Measurements from ENCODE around the gene INPP5A. TPM values are rescaled to one million over a fixed set of nuclear protein-coding genes. Genes with fewer than 3 reads are reported as not detected.
A peak's percentile ranks its signal among the peaks of the same experiment; 100 is the strongest.

The INPP5A gene
- total and polyA plus RNA-seq, 9 of the 15 experiments (the other 6 are each of a cell fraction or from before 2014, with no cell fraction given), result 0.66 to 11.6 (median 7.7) TPM

- Histone ChIP-seq H3K4me3 (no peak overlapping the region), H3K9me1 (ENCODE audit: control insufficient read depth, insufficient read depth, low read length) (no peaks in the 10 kb centered on the region), H2AFZ (ENCODE audit: low read depth, low read length) (no peak overlapping the region), H3K4me2 (ENCODE audit: insufficient read depth, low read length) (no peak overlapping the region), H4K20me1 (replicated peaks; ENCODE audit: control insufficient read depth, insufficient read depth, low read length) (no peaks in the 10 kb centered on the region; the same call in 1 of the 2 replicates), H3K9me3 (replicated peaks; ENCODE audit: control insufficient read depth, insufficient read depth, low read depth, low read length) (no peaks in the 10 kb centered on the region), H3K4me1 (replicated peaks in 1 of 2; ENCODE audit: control insufficient read depth in 2 of 2, insufficient read depth in 2 of 2, low read length in 2 of 2) (peaks cover 0 to 19% of the 10 kb centered on the region in 2 experiments; a peak in 2 of 5 replicates), H3K9ac (ENCODE audit: insufficient read depth in 1 of 2, low read depth in 2 of 2, low read length in 2 of 2) (0 out of 4 replicates have a peak overlapping the region, but pooled peaks of 1 of the 2 experiments have one; percentile 17), H3K36me3 (ENCODE audit: control insufficient read depth, insufficient read depth, low read length) (no peaks in the 10 kb centered on the region), H3K27ac (ENCODE audit: extremely low read depth, low read depth, low read length) (no peak overlapping the region), H3K27me3 (ENCODE audit: control insufficient read depth in 2 of 2, insufficient read depth in 2 of 2, low read length in 2 of 2) (no peaks in the 10 kb centered on the region), H3K79me2 (ENCODE audit: control insufficient read depth, insufficient read depth, low read length) (no peaks in the 10 kb centered on the region)
- CTCF ChIA-PET (ENCODE audit: low intra/inter-chr PET ratio), result no interaction called here
- TF ChIP-seq GTF2A2 (tag; IDR thresholded peaks at IDR 0.05) (no peak), CCNT2 (IDR thresholded peaks at IDR 0.05; ENCODE audit: borderline replicate concordance, extremely low read depth, insufficient read length, low read depth, low read length) (no peak), ELK1 (CRISPR knock-in tag; IDR thresholded peaks at IDR 0.05) (no peak), CREB1 (IDR thresholded peaks at IDR 0.05) (no peak), CREB1 (CRISPR knock-in tag; IDR thresholded peaks at IDR 0.05) (no peak), RHOXF2B (CRISPR knock-in tag; conservative IDR thresholded peaks at IDR 0.05) (no peak), TSC22D4 (tag; IDR thresholded peaks at IDR 0.05) (no peak), FOXP4 (CRISPR knock-in tag; IDR thresholded peaks at IDR 0.05; ENCODE audit: borderline replicate concordance) (no peak), HOMEZ (CRISPR knock-in tag; IDR thresholded peaks at IDR 0.05) (no peak), EGR1 (conservative IDR thresholded peaks at IDR 0.05) (no peak), ZNF143 (CRISPR knock-in tag; IDR thresholded peaks at IDR 0.05) (no peak), CHAMP1 (IDR thresholded peaks at IDR 0.05) (no peak), ZKSCAN1 (IDR thresholded peaks at IDR 0.05; ENCODE audit: low read depth, low read length) (no peak), FUS (optimal IDR thresholded peaks at IDR 0.05; ENCODE audit: low read depth, low read length) (no peak), PTRF (tag; IDR thresholded peaks at IDR 0.05) (no peak)
- intact Hi-C loops (cut with micrococcal nuclease) (loop anchor here (10.0 kb wide), 1 partner anchor 138 kb away; no protein-coding TSS in a partner anchor), in situ Hi-C loops (cut with MboI) (loop anchor here (25.0 kb wide), 1 partner anchor 455 kb away; no protein-coding TSS in a partner anchor)
- FAIRE-seq (no peak), DNase-seq (ENCODE audit: extremely low read depth in 1 of 4, low spot score in 3 of 4) (no peak), ATAC-seq (no peak)
- BruUV-seq (replicated peaks), result no TSS peak
- WGBS (ENCODE audit: insufficient coverage, low coverage, missing lambda C conversion rate), result 84% methylated on average over 13 of the region's 18 CpGs
- POLR2A ChIA-PET, result interaction anchor here (1.0 kb wide), 1 partner anchor 17 kb away, joined by 3 read pairs; no protein-coding TSS in a partner anchor
Measured at GRCh38 chr10:132657127-132657706, 119.6 kb downstream of the INPP5A start.

All from K562 (cell line).